HG03469 (cell line): ENCODE data around the gene CPTP.
"Not testable (repeated sequence)": the region's sequence is repeated elsewhere in the genome, so short reads cannot be mapped to it uniquely, and the experiment has no call there.

Experiments
- ATAC-seq: cut with Tn5 transposase; IDR thresholded peaks from one replicate; pipeline ENCODE4 v1.9.1; 2021; ENCODE audit warnings: mild to moderate bottlenecking, moderate library complexity, moderate number of reproducible peaks; ENCODE audit not compliant: unreplicated experiment

Gene CPTP

DNA sequence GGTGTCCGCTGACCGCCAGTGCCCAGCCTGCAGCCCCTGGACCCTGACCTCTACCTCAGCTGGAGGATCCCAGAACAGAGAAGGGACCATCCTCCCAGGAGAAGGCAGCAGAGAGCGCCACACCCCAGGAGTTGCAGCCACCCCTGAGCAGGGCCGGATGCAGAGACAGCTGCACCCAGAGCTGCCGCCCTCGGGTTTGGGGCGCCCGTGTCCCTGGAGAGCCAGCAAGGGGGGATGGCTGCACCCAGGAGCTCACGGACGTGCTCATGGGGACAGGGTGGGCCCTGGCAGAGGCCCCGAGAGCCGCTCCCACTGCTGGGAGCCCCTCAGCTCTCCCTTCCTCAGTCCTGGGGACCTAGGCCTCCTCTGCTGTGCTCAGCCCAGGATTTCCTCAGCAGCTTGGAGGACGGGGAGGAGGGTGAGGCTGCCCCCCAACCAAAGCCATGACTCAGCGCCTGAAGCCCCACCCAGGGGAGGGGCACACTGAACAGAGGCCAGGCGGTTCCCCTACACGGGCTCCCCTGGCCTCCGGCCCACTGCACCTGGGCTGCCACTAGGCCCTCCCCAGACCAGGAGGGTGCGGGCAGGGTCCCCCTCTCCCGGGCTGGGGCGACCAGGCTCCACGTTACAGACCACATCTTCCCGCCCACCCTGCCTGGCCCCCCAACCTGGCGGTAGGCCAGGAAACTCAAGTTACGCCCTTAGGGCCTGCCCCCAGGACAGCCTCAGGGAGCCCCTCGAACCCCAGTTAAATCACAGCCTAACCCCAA, 19.1 kb upstream of the CPTP start:
- no peak for ATAC-seq

DNA sequence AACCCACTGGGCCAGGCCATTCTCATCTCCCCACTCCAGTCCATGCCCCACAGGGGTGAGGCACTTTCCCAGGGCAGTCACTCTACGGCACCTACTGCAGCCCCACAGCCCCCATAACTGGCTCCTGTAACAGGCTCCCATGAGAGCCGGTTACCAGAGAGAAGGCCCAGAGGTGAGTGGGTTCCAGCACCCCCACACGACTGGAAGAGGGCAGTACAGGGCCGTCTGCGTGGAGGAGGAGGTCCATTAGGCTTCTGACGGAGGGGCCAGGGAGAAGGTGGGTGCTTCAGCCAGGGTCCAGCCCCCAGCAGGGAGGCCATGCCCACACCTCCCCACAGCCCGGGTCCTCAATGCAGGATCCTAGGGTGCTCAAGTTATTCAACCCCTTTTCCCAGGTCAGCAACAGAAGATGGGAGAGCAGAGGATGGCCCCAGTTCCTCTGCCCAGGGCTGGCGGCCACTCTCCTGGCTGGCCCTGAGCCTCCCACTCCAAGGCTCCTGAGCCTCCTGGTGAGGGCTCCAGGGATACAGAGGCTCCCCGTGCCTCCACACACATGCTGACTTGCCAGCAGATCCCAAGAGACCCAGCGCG, 18.4 kb upstream of the CPTP start:
- no peak for ATAC-seq

DNA sequence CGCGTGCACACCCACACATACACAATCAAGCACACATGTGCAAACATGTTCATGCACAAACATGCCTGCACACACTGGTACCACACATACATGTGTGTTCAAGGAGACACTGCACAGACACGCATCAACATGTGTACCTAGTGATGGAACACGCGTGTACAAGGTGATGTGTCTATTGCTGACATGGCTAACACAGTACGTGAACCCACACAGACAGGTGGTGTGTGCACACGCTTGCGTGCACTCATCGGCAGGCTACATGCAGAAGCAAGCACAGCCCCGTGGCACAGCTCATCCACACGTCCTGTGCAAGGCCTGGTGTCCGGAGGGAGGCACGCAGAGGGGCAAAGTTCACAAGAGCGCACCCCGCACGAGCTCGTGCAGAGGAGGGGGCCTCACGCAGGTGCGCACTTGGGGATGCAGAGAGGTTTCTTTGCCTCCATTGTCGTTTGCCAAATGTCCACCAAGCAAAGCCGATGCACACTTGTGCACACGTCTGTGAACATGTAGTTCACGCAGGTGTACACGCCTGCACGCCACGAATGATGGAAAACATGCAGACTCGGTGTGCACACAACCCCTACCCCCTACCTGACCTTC, 17.8 kb upstream of the CPTP start:
- ATAC-seq = no peak

DNA sequence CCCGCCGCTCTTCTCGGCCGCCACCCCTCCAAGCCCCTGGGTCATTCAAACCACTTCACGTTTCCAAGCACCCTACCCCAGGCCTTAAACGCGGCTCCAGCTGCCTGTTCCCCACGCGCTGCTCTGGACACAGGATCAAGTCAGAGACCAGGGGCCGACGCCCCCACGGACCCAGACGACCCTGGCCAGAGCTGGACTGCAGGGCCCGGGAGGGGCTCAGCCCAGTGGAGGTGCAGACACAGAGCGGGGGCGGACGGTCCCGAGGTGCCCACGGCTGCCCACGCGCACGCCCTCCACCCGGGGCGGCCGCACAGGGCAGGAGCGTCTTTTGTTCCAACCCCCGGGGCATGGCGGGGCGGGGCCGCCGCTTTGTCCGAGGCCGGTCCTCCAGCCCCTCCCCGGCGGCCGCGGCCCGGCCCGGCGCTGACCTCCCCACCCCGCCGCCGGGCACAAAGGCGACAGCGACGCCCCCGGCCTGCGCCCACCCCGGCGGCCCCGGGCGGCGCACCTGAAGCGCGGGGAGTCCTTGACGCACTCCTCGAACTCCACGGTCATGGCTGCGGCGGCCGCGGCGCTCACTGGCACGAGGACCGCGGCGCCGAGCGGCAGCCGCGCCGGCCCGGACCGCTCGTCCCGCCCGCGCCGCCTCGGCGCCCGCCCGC, 17.2 kb upstream of the CPTP start:
- peak; percentile 1 for ATAC-seq

DNA sequence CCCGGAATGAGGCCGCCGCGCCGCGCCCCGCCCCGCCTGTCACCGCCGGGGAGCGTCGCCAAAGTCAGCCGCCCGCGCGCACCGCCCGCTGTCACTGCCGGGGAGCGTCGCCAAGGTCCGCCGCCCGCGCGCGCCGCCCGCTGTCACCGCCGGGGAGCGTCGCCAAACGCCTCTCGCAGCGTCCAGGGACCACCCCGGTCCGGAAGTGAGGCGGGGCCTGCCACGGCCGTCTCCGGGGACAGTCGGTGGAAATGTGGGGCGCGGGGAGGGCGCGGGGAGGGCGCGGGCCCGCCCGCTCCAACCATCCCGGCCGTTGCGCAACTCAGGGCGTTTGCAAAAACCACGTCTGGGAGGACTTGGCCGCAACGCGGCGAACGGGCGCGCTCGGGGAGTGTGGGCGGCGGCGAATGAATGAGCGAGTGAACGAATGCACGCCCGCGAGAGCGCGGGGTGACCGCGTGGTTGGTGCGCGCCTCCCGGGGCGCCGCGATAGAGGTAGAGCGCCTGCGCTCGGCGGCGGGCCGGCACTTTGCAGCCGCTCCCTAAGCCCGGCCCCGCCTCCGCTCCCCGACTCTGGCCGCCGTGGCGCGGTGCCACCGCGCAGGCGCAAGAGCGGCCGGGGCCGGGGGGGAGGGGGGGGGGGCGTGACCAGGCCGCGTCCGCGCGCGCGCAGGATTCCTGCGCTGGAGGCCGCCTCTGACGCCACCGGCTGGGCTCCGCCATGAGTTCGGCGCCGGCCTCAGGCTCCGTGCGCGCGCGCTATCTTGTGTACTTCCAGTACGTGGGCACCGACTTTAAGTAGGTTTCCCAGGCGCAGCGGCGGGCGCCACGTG, 16.5 kb upstream of the CPTP start, which contains the start of the genes ACAP3 and PUSL1:
TSS of gene ACAP3 (minus strand) at position 8 of the 833 bp plus-strand sequence. CDS start 115 bp downstream, outside the sequence.
TSS of gene PUSL1 (plus strand) at position 675 of the 833 bp plus-strand sequence. CDS start at position 722, 47 bp downstream.
- peak; percentile 32 for ATAC-seq

DNA sequence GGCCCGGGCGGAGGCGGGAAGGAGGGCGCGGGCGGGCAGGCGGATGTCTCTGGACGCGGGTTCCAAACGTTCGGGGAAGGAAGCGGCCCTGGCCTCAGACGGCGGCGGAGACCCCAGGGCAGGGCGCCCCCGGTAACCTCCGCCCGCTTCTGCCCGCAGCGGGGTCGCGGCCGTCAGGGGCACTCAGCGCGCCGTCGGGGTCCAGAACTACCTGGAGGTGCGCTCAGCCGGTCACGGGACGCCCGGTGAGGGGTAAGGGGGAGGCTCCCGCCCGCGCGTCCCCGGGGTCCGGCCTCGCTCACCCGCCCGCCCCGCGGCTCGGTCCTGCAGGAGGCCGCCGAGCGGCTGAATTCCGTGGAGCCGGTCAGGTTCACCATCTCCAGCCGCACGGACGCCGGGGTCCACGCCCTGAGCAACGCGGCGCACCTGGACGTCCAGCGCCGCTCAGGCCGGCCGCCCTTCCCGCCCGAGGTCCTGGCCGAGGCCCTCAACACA, 15.8 kb upstream of the CPTP start:
- no peak for ATAC-seq

DNA sequence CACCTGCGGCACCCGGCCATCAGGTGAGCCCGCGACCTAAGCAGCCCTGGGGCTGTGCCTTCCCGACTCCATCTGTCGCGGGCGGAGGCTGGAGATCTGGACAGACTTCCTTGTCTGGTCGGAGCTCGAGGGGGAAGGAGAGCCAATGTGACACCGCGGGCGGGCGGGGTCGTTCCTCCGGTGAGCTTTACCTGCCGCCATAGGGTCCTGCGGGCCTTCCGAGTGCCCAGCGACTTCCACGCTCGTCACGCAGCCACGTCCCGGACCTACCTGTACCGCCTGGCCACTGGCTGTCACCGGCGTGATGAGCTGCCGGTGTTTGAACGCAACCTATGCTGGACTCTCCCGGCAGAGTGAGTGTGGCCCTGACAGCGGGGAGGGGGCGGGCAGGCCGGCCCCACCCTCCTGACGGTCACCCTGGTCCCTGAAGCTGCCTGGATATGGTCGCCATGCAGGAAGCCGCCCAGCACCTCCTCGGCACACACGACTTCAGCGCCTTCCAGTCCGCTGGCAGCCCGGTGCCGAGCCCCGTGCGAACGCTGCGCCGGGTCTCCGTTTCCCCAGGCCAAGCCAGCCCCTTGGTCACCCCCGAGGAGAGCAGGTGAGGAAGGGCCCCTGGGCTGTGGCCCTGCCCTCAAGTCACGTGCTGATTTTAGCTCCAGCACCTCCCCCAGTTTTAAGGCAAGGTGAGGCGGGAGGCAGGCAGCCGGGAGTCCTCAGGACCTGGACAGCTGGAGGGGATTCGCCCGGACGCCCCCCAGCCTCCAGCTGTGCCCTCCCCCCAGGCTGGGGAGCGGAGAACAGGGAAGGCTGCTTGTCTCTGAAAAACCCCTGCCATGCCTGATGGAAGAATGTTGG, 15.1 kb upstream of the CPTP start:
- ATAC-seq = no peak

DNA sequence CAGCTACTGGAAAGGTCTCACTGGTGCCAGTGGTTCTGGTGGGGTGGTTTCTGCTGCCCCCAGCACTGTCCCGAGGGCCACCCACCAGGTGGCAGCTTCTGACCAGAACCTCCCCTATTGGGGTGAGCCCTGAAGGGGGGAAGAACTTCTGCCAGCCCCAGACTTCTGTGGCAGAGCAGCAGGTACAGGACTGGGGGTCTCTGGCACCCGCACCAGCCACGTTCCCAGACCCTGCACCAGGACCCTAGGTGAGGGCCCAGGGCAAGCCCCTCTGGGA, 14.6 kb upstream of the CPTP start:
- no peak for ATAC-seq

DNA sequence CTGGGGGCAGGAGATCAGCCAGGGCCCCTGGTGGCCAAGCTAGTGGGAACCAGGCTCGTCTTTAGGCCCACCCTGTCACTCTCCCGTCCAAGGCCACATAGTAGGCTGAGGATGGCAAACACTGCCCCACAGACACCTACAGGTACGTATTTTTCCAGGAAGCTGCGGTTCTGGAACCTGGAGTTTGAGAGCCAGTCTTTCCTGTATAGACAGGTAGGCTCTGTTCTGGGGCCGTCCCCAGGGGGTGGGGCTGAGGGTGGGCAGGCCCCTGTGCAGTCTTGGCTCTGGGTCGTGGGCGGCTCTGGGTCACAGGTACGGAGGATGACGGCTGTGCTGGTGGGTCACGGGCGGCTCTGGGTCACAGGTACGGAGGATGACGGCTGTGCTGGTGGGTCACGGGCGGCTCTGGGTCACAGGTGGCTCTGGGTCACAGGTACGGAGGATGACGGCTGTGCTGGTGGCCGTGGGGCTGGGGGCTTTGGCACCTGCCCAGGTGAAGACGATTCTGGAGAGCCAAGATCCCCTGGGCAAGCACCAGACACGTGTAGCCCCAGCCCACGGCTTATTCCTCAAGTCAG, 14.0 kb upstream of the CPTP start:
- ATAC-seq = no peak

DNA sequence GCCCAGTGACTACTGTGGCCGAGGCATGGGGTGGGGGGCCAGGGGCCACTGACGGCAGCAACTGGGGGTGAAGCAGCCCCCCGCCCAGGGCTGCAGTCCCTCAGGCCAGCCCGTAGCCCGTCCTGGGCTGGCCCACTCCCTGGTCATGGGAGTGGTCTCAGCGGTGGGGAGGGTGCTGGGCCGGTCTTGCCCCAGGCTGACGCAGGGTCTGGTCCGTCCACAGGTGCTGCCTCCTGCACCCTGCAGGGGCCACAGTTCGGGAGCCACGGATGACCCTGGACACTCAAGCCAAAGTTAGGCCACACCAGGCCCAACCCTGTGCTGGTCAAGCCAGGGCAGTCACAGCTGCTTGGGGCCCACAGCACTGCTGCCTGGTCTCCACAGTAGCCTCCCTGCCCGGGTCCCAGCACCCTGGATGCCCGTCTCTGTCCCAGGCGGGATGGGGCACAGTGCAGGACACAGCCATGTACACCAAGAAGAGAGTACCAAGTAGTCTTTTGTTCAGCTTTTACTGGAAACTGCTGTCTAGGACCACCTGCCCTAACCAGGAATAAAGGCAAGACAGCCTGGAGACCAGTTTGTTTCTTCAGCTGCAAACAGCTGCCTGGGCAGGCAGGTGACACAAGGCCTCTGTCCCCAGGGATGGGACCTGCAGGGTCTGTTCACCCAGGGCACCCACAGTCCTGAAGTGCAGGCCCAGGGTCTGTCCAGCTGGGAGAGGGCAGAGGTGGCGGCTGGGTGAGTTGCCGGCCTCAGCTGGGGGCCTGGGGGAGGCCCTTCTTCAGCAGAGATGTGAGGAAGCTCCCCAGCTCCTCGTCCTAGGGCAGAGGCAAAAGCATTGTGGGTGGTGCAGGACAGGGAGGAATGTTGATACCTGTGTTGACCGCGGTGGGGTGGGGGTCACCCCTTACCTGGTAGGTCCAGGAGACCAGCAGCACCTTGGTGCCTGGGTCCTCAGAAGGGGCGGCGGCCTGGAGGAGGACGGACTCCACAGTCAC, 13.2 kb upstream of the CPTP start:
- ATAC-seq = no peak

DNA sequence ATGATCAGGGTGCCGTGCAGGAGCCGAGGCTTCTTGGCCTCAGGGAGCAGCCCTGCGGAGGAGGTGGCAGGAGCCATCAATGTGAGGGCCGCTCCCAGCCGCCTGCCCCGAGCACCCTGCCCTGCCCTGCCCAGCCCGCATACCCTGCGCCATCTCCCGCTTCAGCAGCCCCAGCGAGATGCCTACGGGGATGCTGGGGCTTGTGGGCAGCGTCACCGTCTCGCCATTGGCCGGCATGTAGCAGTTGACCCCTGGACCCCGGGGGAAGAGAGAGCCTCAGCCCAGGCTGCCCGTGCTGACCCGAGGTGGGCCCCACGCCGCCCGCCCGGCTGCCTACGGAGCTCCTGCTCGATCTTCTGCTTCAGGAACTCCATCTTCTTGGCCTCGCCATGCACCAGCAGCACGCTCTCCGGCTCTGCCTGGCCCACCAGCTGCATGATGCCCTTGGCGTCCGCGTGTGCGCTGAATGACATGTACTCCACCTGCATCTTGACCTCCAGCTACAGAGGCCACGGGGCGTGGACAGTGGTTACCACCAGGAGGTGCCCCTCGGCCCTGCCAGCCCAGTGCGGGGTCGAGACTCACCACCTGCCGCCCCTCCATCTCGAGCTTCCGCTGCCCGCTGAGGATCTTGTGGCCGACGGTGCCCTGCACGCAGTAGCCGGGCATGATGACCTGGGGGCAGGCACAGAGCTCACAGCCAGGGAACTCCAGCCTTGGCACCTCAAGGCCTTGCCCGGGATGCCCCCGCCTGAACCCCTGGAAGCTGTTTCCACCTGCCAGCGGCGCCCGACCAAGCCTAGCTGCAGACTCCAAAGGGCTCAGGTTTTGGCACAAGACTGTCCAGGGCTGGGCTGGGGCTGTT, 11.9 kb upstream of the CPTP start:
- no peak for ATAC-seq

DNA sequence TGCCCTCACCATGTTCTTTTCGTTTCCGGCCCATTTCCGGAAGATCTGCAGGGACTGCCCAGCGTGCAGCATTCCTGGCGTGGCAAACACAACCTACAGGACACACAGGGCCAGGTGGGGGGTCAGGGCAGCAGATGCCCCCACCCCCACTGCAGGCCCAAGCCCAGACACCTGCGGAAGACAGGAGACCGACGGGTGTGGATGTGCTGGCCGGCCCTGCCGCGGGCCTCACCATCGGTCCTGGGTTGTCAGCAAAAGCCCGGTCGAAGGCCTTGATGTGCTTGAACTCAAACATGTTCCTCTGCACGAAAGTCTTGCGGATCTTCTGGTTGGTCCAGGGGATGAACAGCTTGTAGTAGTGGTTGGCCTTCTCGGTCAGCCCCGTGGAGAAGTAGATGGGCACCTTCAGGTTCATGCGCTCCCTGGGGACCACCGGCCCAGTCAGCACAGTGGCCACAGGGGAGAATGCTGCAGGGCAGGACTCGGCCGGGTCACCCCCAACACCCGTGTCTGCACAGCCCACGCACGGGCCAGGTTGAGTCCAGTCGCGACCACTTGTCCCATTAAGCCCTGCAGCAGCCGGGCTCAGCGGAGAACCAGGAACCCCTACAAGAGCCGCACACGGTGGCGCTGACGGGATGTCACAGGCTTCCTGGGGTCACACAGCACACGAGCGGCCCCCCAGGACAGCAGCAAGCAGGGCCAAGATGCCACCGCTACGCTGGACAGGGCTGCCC, 10.9 kb upstream of the CPTP start:
- no peak for ATAC-seq

DNA sequence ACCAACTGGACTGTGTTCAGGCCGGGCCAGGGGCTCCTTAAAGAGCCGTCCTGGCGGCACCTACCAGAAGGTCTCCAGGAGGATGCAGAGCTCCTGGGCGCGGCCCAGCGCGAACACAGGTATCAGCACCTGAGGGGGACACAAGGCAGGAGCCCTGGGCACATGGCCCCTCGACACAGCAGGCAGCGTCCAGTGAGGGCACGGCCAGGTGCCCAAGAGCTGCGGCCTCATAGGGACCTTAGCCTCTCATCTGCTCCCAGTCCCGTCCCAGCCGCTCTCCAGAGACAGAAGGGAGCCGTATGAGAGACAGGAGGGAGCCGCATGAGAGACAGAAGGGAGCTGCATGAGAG, 10.4 kb upstream of the CPTP start:
- no peak for ATAC-seq

DNA sequence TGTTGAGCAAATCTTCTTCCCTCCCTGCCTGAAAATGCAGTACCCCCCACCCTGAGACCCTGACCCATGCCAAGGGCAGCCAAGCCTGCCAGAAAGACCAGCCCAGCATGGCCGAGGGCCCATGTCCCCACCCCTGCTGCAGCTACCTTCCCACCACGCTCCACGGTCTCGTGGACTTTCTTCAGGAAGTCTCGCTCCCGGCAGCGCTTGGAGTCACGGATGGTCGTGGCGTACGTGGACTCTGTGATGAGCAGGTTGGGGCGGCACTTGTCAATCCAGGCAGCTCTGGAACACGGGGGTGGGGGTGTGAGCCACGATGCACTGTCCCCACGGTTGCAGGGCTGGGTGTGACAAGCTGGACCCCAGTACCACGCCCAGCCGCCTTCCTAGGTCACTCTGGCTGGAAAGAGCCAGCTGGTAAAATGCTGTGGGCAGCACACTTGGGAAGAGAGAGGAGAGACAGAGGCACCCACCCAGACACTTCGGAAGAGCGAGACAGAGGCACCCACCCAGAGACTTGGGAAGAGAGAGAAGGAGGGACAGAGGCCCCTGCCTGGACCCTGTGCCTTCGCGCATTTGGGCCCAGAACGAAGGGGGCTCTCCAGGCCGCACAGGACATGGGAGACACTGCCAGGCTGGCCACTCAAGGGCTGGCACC, 9.8 kb upstream of the CPTP start:
- ATAC-seq = no peak

DNA sequence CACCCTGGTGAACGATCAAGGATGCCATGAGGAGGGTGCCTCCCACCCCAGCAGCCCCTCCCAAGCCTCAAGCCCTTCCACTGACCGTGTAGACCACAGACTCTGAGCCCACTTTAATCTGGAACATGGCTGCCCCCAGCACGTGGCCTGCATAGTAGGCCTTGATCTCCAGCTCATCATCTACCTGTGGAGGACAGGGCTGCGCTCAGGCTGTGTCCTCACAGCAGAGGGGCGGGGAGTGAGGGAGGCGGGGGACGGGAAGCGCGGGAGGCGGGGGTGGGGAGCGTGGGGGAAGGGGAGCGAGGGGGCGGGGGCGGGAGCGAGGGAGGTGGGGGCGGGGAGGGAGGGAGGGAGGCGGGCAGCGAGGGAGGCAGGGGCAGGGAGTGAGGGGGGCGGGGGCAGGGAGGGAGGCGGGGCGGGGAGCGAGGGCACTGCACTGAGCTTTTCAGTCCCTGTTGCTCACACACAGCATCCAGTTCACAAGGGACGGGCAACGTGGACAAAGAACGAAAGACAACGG, 9.1 kb upstream of the CPTP start:
- no peak for ATAC-seq

DNA sequence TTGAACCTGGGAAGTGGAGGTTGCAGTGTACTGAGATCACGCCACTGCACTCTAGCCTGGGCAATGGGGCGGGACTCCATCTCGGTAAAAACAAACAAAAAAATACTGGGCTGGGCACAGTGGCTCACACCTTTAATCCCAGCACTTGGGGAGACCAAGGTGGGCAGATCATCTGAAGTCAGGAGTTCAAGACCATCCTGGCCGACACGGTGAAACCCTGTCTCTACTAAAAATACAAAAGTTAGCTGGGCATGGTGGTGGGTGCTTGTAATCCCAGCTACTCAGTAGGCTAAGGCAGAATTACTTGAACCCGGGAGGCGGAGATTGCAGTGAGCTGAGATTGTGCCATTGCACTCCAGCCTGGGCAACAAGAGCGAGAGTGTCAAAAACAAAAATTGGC, 8.4 kb upstream of the CPTP start:
- ATAC-seq = not testable (repeated sequence)
